Prostate gland (tissue), 2 donors: Measurements from ENCODE around the gene SESN3. TPM values are rescaled to one million over a fixed set of nuclear protein-coding genes. Genes with fewer than 3 reads are reported as not detected.
"Not testable (repeated sequence)": the region's sequence is repeated elsewhere in the genome, so short reads cannot be mapped to it uniquely, and the experiment has no call there.

Experiments
- DNase-seq: peaks from one replicate; pipeline ENCODE4 v3.0.0-alpha.2; 2019; ENCODE audit warnings: low spot score
- H3K27ac ChIP-seq, 2 donors: fragments of 200-600 bp; sonication (generic); 2 replicates each; pipeline ENCODE4 v1.5.1; 2017 to 2019
- H3K27me3 ChIP-seq: fragments of 200-600 bp; sonication (generic); replicated peaks from 2 replicates; pipeline ENCODE4 v1.5.1; 2019; ENCODE audit not compliant: insufficient read depth
- H3K36me3 ChIP-seq, 2 donors: fragments of 200-600 bp; sonication (generic); 1 replicate in 1 of 2; 2 replicates in 1 of 2; pipeline versions ENCODE4 v1.5.1 to v1.8.1; 2017 to 2019
- H3K4me1 ChIP-seq: fragments of 200-600 bp; sonication (generic); replicated peaks from 2 replicates; pipeline ENCODE4 v1.5.1; 2019
- H3K4me3 ChIP-seq, 2 donors: fragments of 200-600 bp; sonication (generic); 2 replicates each; pipeline ENCODE4 v1.5.1; 2017 to 2019
- H3K9me3 ChIP-seq: fragments of 200-600 bp; sonication (generic); 2 replicates; pipeline ENCODE4 v1.5.1; 2017
- CTCF ChIP-seq, 4 experiments: fragments of 200-600 bp in 2 of 4; fragments of 450-650 bp in 2 of 4; sonication (generic) in 2 of 4; IDR thresholded peaks; 1 replicate in 3 of 4; 2 replicates in 1 of 4; pipeline ENCODE4 v1.5.1; 2016 to 2019; ENCODE audit warnings: antibody characterized with exemption in 4 of 4, mild to moderate bottlenecking in 2 of 4, moderate library complexity in 2 of 4
- POLR2A ChIP-seq: fragments of 450-650 bp; IDR thresholded peaks from one replicate; pipeline ENCODE4 v1.6.1; 2016; ENCODE audit warnings: antibody characterized with exemption, mild to moderate bottlenecking
- POLR2AphosphoS5 ChIP-seq: sonication (generic); formaldehyde crosslinking; IDR thresholded peaks from one replicate; pipeline ENCODE4 v1.6.1; 2017; ENCODE audit warnings: antibody characterized with exemption
- WGBS: methylation state at CpG from one replicate; pipeline ENCODE4 v1.1.5; 2018; 5-methylcytosine and 5-hydroxymethylcytosine counted together
- intact Hi-C: fragments of 100-400 bp; cut with DNase I; formaldehyde crosslinking; loops from one replicate; pipeline ENCODE4 v1.14.2; 2022
- total RNA-seq, 2 donors: library from RNA; depleted of rRNA; stranded (reverse); fragments of >200 nt; gene quantifications; one replicate each; pipeline ENCODE4 v1.1.0, GENCODE V29; 2016

The SESN3 gene
- total RNA-seq, 2 donors from 2014 or later, result 21.3 to 33.8 TPM

GRCh38 chr11:95218149-95218548, 12.9 kb downstream of the SESN3 start:
- intact Hi-C loops, result no loop called here
- no peak for DNase-seq
- H3K27ac ChIP-seq, result no peak overlapping the region
- no peak overlapping the region for H3K4me3 ChIP-seq
- H3K36me3 ChIP-seq, result no peaks in the 10 kb centered on the region
- no peaks in the 10 kb centered on the region for H3K9me3 ChIP-seq
- TF ChIP-seq POLR2AphosphoS5 (no peak), POLR2A (no peak), CTCF (IDR thresholded peaks at IDR 0.05) (no peak)
- H3K27me3 ChIP-seq, result no peaks in the 10 kb centered on the region
- H3K4me1 ChIP-seq, result no peaks in the 10 kb centered on the region
- 99% methylated on average over 2 of the region's 2 CpGs for WGBS

- Histone ChIP-seq H3K4me1 (no peaks in the 10 kb centered on the region), H3K4me3 (no peak overlapping the region), H3K27ac (no peak overlapping the region), H3K9me3 (no peaks in the 10 kb centered on the region), H3K36me3 (no peaks in the 10 kb centered on the region), H3K27me3 (no peaks in the 10 kb centered on the region)
- 56% methylated on average over 1 of the region's 1 CpG for WGBS
- no peak for DNase-seq
- TF ChIP-seq CTCF (IDR thresholded peaks at IDR 0.05), result no peak
- no peak for TF ChIP-seq POLR2A
- TF ChIP-seq POLR2AphosphoS5, result no peak
- intact Hi-C loops, result no loop called here
Observed at GRCh38 chr11:95212609-95213008, 18.4 kb downstream of the SESN3 start.

- H3K4me1 ChIP-seq, H3K9me3 ChIP-seq, H3K36me3 ChIP-seq, H3K4me3 ChIP-seq, intact Hi-C loops, H3K27me3 ChIP-seq, DNase-seq, H3K27ac ChIP-seq: not testable (repeated sequence)
- 88% methylated on average over 6 of the region's 6 CpGs for WGBS
Observed at GRCh38 chr11:95209535-95209934, 21.5 kb downstream of the SESN3 start.

GRCh38 chr11:95200781-95201457, 30.1 kb downstream of the SESN3 start:
- no peaks in the 10 kb centered on the region for H3K9me3 ChIP-seq
- no peaks in the 10 kb centered on the region for H3K27me3 ChIP-seq
- WGBS, result 90% methylated on average over 4 of the region's 4 CpGs
- H3K4me1 ChIP-seq, result no peaks in the 10 kb centered on the region
- H3K36me3 ChIP-seq, result no peaks in the 10 kb centered on the region
- no peak overlapping the region for H3K27ac ChIP-seq
- intact Hi-C loops, result no loop called here
- no peak for TF ChIP-seq POLR2AphosphoS5
- TF ChIP-seq CTCF (IDR thresholded peaks at IDR 0.05), result no peak
- no peak for TF ChIP-seq POLR2A
- DNase-seq, result no peak
- H3K4me3 ChIP-seq, result no peak overlapping the region

- Histone ChIP-seq H3K27ac (no peak overlapping the region), H3K4me1 (no peaks in the 10 kb centered on the region), H3K9me3 (no peaks in the 10 kb centered on the region), H3K27me3 (no peaks in the 10 kb centered on the region), H3K36me3 (no peaks in the 10 kb centered on the region), H3K4me3 (no peak overlapping the region)
- no peak for TF ChIP-seq CTCF (IDR thresholded peaks at IDR 0.05)
- TF ChIP-seq POLR2A, result no peak
- TF ChIP-seq POLR2AphosphoS5, result no peak
- DNase-seq, result no peak
- WGBS, result 53% methylated on average over 5 of the region's 5 CpGs
- intact Hi-C loops, result no loop called here
Observed at GRCh38 chr11:95195831-95196230, 35.2 kb downstream of the SESN3 start.
